ENCODE measurements around the gene HBD. TPM values are rescaled to one million over a fixed set of nuclear protein-coding genes. Genes with fewer than 3 reads are reported as not detected.

HBD gene
- total RNA-seq, 1 experiment from 2014 or later, result not detected

- intact Hi-C loops (cut with micrococcal nuclease; ENCODE audit: unreplicated experiment), result loop anchor here (1.0 to 2.0 kb wide), 3 partner anchors 87 to 604 kb away; partner anchors contain the start of gene OR52N2
- Histone ChIP-seq H3K4me3 (no peak overlapping the region), H3K4me1 (replicated peaks; ENCODE audit: insufficient read depth) (no peaks in the 10 kb centered on the region)
Observed at GRCh38 chr11:5204787-5205186, 29.5 kb downstream of the HBD start.

GRCh38 chr11:5203366-5203765, 30.9 kb downstream of the HBD start:
- intact Hi-C loops (cut with micrococcal nuclease; ENCODE audit: unreplicated experiment), result no loop called here
- no TSS peak for BruUV-seq (replicated peaks)
- DNase-seq, result no peak
- no peaks in the 10 kb centered on the region for H3K27me3 ChIP-seq (ENCODE audit: insufficient read depth, low read depth)
- H3K9me3 ChIP-seq (ENCODE audit: insufficient read depth, low read depth), result no peaks in the 10 kb centered on the region
- H3F3A ChIP-seq (ENCODE audit: insufficient read depth, low read depth), result no peaks in the 10 kb centered on the region
- H4K20me1 ChIP-seq (ENCODE audit: insufficient read depth), result no peaks in the 10 kb centered on the region
- no peak overlapping the region for H3K4me3 ChIP-seq
- H3K79me2 ChIP-seq (ENCODE audit: low read depth), result no peaks in the 10 kb centered on the region
- POLR2A ChIA-PET (ENCODE audit: unreplicated experiment), result no interaction called here
- H3K4me2 ChIP-seq, result no peak overlapping the region
- no peaks in the 10 kb centered on the region for H3K36me3 ChIP-seq (ENCODE audit: low read depth)
- no peaks in the 10 kb centered on the region for H3K4me1 ChIP-seq (replicated peaks; ENCODE audit: insufficient read depth)
- no peaks in the 10 kb centered on the region for H3K9me2 ChIP-seq (ENCODE audit: insufficient read depth)
- CTCF ChIA-PET, result no interaction called here
- no peak overlapping the region for H3K27ac ChIP-seq
- no peak overlapping the region for H2AFZ ChIP-seq
- TF ChIP-seq CTCF (conservative IDR thresholded peaks at IDR 0.05), result no peak
- TF ChIP-seq EZH2 (IDR thresholded peaks at IDR 0.05; ENCODE audit: low read depth), result no peak

More at GRCh38 chr11:5204787-5205186, 29.5 kb downstream of the HBD start:
- no peaks in the 10 kb centered on the region for H3K79me2 ChIP-seq (ENCODE audit: low read depth)
- no peaks in the 10 kb centered on the region for H3K9me3 ChIP-seq (ENCODE audit: insufficient read depth, low read depth)
- H3K4me2 ChIP-seq, result no peak overlapping the region
- ChIA-PET POLR2A (ENCODE audit: unreplicated experiment) (no interaction called here), CTCF (no interaction called here)
- no peaks in the 10 kb centered on the region for H4K20me1 ChIP-seq (ENCODE audit: insufficient read depth)
- no peaks in the 10 kb centered on the region for H3K27me3 ChIP-seq (ENCODE audit: insufficient read depth, low read depth)
- DNase-seq, result peak in 1 of 2 experiments; percentile 1
- no peaks in the 10 kb centered on the region for H3K9me2 ChIP-seq (ENCODE audit: insufficient read depth)
- no TSS peak for BruUV-seq (replicated peaks)
- no peaks in the 10 kb centered on the region for H3F3A ChIP-seq (ENCODE audit: insufficient read depth, low read depth)
- no peak overlapping the region for H2AFZ ChIP-seq
- H3K36me3 ChIP-seq (ENCODE audit: low read depth), result no peaks in the 10 kb centered on the region
- no peak overlapping the region for H3K27ac ChIP-seq
- TF ChIP-seq CTCF (conservative IDR thresholded peaks at IDR 0.05) (peak; percentile 66), EZH2 (IDR thresholded peaks at IDR 0.05; ENCODE audit: low read depth) (no peak)

GRCh38 chr11:5200582-5200981, 33.7 kb downstream of the HBD start, which contains the start of gene OR51V1:
OR51V1 (minus strand) TSS chr11:5200682; CDS start chr11:5200682, 0 bp downstream.
- BruUV-seq (replicated peaks), result no TSS peak
- intact Hi-C loops (cut with micrococcal nuclease; ENCODE audit: unreplicated experiment), result no loop called here

More at GRCh38 chr11:5200582-5200981, 33.7 kb downstream of the HBD start, which contains the start of gene OR51V1:
- H3K4me1 ChIP-seq (replicated peaks; ENCODE audit: insufficient read depth), result no peaks in the 10 kb centered on the region
- POLR2A ChIA-PET (ENCODE audit: unreplicated experiment), result no interaction called here
- H3K4me2 ChIP-seq, result no peak within 1 kb of the TSS
- no peaks in the 10 kb centered on the region for H4K20me1 ChIP-seq (ENCODE audit: insufficient read depth)
- no peaks in the 10 kb centered on the region for H3K9me3 ChIP-seq (ENCODE audit: insufficient read depth, low read depth)
- H3K27ac ChIP-seq, result no peak within 1 kb of the TSS
- DNase-seq, result no peak
- no peaks in the 10 kb centered on the region for H3K36me3 ChIP-seq (ENCODE audit: low read depth)
- no peak for TF ChIP-seq CTCF (conservative IDR thresholded peaks at IDR 0.05)
- TF ChIP-seq EZH2 (IDR thresholded peaks at IDR 0.05; ENCODE audit: low read depth), result no peak
- no peaks in the 10 kb centered on the region for H3F3A ChIP-seq (ENCODE audit: insufficient read depth, low read depth)
- no peak within 1 kb of the TSS for H3K4me3 ChIP-seq
- H3K9me2 ChIP-seq (ENCODE audit: insufficient read depth), result no peaks in the 10 kb centered on the region
- H3K79me2 ChIP-seq (ENCODE audit: low read depth), result no peaks in the 10 kb centered on the region
- no peaks in the 10 kb centered on the region for H3K27me3 ChIP-seq (ENCODE audit: insufficient read depth, low read depth)
- H2AFZ ChIP-seq, result no peak within 1 kb of the TSS
- CTCF ChIA-PET, result no interaction called here

Measured in PC-9 (cell line).